HS-5 (cell line): ENCODE measurements around the gene SLC6A3.

Experiments used
- DNase-seq: peaks from one replicate; pipeline ENCODE4 v3.0.0-alpha.2; 2012; ENCODE audit warnings: low read depth

SLC6A3 gene

DNA sequence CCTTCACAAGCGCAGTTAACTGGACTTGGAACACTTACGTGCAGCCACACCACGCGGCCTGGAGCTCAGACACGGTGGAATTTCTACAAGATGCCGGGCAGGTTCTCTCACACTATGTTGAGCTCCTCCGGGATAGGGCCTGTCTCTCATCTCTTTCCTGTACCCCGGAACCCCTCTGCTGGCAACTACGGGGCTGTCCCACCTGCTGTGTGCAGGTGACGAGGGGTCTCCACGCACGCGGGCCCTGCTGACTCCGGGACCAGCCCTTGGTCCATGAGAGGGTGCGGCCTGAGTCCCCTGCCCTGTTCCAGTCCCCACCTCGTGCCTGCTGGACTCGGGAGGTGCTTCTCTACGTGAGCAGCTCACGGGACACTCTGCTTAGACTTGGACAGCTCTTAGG is 40.1 kb downstream of the SLC6A3 start:
- no peak for DNase-seq

GRCh38 chr5:1404062-1404461 is 41.2 kb downstream of the SLC6A3 start:
- no peak for DNase-seq

GRCh38 chr5:1402611-1403255 is 42.5 kb downstream of the SLC6A3 start:
- DNase-seq, result no peak

DNA sequence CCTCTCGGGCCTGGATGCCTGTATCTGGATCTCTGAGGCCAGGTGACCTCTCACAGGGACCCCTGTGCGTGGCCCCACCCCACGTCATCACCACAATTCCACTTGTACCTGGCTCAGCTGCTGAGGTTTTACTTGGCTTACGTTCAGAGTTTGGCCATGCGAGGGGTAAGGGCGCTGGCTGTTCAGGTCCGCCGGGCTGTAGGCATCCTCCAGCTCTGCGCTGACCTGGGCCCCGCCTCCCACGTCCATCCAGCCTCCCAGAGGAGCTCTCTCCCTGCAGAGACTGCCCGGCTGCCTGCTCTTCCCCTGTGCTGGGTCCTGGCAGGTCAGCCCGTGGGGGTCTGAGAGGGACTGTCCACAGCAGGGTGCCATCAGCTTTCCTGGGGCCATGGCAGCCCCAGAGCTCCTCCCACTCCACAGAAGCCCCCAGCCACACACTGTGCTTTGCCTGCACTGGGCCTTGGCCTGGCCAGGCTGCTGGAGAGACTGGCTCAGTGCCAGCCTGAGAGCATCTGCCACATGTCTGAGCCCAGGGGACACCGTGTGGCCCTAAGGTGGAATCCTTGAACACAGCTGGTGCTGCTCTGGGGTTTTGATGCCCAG is 43.6 kb downstream of the SLC6A3 start:
- DNase-seq, result no peak

GRCh38 chr5:1400936-1401335 is 44.3 kb downstream of the SLC6A3 start:
- DNase-seq, result no peak

GRCh38 chr5:1400211-1400855 is 44.9 kb downstream of the SLC6A3 start:
- no peak for DNase-seq

DNA sequence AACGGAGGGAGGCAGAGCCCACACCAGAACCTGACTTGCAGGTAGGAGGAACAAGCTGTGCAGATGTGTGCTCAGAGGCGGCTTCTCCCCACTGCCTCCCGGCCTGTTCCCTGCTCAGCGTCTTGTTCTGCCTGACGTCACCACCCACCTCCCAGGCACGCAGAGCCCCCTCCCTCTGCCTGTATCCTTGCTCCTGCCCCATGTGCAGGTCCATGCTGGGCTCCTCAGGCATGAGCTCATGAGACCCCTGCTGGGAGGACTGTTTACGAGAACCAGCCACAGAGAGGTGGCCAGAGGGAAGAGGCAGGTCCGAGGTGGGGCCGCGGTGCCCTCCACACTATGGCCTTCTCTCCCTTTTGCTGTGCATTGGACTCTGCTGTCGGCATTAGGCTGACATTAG is 45.5 kb downstream of the SLC6A3 start:
- DNase-seq, result no peak

GRCh38 chr5:1396293-1396816 is 48.9 kb downstream of the SLC6A3 start:
- no peak for DNase-seq

DNA sequence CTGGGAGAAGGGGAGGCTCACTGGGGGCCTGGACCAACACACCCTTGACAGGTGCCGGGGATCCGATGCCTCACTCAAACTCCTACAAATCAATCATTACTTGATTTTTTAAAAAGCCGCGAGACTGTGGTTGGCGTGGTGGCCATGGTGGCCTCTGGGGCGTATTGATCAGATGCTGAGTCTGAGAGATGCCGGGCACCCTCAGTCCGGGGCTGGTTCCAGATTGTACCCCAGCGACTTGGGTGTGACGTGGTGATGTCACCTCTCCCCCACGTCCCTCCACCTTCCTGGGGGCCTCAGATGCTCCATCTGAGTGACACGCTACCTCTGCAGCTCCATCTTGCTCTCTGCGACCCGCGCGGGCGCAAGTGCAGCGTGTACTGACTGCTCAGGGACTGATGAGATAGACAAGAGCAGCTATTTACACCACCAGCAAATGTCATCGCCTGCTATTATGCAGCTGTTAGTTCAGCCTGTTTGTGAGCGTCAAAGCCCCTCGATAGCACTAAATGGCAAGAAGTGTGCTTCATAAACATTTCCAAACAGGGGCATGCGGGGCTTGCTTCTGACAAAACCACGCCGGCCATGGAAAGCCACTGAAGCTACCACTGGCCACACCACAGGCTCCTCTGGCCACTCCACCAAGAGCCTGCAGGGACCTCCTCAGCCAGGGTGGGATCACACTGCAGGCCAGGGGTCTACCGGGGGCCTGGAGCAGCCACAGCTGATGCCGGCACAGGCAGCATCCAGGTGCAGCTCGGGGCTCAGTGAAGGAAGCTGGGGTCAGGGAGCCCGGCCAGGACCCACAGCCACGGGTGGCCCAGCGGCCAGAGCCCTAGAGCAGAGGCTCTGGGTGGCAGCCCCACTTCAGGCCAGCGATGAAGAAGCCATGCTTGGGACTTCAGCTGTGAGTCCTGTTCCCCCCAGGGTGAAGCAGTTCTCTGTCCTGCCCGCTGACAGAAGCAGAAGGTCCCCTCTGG is 50.1 kb downstream of the SLC6A3 start:
- DNase-seq, result no peak

DNA sequence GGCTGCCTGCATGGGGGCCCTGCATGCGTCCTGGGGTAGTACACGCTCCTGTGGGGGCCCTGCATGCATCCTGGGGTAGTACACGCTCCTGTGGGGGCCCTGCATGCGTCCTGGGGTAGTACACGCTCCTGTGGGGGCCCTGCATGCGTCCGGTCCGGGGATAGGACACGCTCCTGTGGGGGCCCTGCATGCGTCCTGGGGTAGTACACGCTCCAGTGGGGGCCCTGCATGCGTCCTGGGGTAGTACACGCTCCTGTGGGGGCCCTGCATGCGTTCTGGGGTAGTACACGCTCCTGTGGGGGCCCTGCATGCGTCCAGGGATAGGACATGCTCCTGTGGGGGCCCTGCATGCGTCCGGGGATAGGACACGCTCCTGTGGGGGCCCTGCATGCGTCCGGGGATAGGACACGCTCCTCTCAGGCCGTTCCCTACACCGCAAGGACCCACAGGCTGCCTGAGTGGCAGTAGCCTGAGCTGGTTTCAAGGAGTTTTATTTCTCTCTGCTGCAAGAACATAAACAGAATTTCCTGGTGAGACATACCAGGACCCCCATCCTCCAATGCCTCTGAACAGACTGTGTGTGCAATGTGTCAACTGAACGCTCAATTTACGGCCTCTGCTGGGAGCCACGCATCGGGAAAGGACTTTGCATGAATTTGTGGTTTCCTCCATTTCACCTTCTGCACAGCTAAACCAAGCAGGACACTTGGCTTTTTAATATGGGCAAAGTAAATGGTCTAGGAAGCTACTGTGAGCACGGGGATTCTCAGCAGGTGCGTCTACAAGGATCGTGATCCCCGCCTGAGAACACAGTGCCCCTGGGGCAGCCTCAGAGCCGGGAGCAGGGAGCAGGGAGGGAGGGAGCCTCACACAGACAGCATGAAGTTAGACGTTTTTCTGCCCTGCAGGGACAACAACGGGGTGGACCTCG is 51.4 kb downstream of the SLC6A3 start:
- DNase-seq, result no peak

DNA sequence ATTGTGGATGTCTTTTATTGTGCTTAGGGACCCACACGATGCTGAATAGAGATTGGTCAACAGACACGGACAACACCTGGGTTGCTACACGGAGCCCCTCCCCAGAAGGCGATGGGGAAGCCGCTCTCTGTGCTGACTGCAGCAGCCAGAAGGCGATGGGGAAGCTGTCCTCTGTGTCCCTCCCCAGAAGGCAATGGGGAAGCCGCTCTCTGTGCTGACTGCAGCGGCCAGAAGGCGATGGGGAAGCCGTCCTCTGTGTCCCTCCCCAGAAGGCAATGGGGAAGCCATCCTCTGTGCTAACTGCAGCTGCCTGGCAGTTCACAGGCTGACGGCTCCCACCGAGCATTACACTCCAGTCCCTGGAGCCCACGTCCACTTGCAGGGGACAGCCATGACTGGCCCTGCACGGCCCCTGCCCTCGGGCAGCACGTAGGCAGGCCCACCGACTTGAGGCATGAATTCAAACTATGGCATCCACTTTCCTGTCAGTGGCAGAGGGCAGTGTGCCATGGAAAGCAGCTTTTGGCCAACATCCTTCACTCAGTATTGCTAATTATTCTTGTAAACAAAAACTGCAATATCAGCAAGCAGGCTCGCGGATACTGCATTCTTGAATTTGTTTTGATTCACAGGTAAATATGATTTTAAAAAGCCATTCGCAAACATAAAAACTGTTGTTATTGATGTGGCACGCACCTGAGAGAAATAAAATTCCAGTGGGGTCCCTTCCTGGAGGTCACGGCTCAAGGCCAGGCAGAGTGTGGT is 52.3 kb downstream of the SLC6A3 start:
- no peak for DNase-seq

DNA sequence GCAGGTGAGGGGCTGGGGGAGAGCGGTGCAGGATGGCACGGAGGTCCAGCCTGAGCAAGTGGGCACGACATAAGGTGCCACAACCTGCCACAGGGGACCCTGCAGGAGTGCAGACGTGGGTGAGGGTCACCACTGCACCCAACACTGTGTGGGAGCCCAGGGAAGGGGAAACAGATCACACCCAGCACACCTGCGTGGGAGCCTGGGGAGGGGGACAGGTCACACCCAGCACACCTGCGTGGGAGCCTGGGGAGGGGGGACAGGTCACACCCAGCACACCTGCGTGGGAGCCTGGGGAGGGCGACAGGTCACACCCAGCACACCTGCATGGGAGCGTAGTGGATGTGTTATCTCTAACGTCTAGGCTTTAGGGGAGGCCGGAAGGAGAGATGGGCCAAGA is 53.0 kb downstream of the SLC6A3 start:
- DNase-seq, result no peak

DNA sequence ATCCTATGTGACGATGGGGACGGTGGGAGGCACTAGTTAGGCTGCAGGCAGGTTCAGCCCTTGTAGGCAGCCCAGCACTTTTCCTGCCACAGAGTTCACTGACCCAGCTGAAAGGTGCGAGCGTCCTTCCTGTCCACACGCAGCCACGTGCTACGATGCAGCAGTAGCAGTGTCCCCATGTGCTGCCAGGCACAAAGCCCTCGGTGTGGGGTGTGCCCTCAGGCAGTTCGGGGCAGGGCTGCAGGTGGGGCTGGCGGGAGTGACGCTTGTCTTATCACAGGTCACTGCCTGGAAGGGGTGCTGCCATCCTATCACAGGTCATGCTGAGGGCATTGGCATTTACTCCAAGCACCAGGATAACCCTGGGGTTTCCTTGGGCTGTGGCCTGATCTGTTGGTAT is 53.5 kb downstream of the SLC6A3 start:
- DNase-seq, result no peak

DNA sequence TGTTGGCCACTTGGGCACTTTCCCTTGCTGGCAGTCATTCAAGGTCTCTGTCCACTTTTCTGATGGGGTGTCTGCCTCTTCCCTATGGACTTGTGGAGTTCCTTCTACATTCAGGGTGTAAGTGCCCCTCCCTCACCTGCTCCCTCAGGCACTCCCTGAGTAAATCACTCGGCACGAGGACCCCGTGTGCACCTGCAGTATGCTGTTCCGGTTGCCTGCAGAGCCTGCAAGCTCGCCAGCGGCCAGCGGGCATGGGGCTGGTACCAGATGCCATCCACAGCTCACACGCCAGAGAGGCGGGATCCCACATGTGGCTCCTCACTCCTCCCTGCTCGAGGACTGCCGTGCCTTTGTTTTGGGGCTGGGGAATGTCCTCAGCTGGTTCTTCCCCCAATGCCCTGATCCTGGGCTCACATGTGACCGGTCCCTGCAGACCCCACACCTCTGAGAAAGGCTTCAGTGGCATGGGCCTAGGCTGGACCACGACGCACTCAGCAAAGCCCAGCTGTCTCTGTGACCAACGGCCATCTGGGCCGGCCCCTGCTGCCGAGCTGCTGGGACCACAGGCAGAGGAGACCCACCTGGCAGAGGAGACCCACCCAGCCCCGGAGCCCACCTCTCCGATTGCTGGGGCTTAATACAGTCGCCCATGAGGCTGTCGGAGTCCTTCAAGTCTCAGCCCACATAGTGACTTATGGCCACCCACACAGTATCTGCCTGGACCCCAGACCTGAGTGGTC is 54.2 kb downstream of the SLC6A3 start:
- no peak for DNase-seq

DNA sequence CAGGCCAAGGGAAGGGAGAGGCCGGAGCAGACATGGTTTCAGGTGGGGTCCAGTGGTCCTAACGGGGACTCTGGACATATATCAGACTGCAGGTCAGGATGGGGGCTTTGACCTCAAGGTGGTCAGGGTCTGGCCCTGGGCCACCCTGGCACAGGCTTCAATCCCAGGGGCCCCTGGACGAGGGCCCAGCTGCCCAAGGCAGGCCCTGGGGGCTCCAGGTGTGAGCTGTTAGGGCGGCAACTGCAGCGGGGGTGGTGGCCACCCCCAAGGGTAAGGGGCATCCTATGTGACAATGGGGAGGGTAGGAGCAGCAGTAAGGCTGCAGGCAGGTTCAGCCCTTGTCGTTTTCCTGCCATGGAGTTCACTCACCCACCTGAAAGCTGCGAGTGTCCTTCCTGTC is 54.9 kb downstream of the SLC6A3 start:
- no peak for DNase-seq

DNA sequence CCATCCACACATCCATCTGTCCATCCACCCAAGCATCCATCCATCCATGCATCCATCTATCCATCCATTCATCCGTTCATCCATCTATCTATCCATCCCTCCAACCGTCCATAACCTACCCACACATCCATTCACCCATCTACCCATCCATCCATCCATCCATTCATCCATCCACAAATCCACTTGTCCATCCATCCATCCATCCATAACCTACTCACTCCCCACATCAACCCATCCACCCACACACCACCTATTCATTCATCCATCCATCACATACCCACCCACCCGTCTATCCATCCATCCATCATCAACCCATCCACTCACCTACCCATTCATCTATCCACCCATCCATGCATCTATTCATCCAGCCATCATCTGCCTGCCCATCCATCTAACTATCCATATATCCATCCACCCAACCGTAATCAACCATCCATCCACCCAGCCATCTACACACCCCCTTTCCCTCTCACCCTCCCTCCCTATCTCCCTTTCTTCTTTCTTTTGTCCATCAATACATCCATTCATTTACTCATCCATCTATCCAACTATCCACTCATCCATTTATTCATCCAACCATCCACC is 56.8 kb downstream of the SLC6A3 start:
- DNase-seq, result no peak

DNA sequence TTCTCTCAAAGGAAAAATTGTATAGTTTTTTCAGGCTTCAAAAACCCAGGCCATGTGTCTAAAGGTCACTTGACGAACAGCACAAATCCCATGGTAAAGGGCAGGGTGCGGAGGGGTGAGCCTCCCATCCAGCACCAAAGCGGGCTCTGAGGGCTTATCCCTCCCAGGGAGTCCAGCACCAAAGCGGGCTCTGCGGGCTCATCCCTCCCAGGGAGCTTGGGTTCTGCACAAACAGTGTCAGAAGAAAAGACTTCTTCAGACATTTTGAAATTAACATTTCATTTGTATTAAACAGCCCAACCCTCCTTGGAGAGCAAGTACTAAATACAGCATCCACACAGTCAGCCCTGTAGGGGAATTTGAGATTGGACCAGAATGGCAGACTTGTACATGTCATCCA is 57.4 kb downstream of the SLC6A3 start:
- no peak for DNase-seq

GRCh38 chr5:1387059-1387755 is 58.0 kb downstream of the SLC6A3 start:
- DNase-seq, result no peak

GRCh38 chr5:1386274-1386717 is 58.9 kb downstream of the SLC6A3 start:
- DNase-seq, result no peak
